GM18498 (cell line): ENCODE results near the gene TMX4.
"Not testable (repeated sequence)": the region's sequence is repeated elsewhere in the genome, so short reads cannot be mapped to it uniquely, and the experiment has no call there.

Experiments used
- ATAC-seq: cut with Tn5 transposase; IDR thresholded peaks from one replicate; pipeline ENCODE4 v1.9.1; 2021; ENCODE audit warnings: mild to moderate bottlenecking, moderate library complexity; ENCODE audit not compliant: unreplicated experiment

TMX4 gene

GRCh38 chr20:8019246-8019997 is at the start of gene TMX4:
TMX4 (minus strand) TSS chr20:8019761; CDS start chr20:8019613, 148 bp downstream.
- peak; percentile 91 for ATAC-seq

GRCh38 chr20:8067082-8067481 is 47.5 kb upstream of the TMX4 start:
- ATAC-seq, result no peak

GRCh38 chr20:8066662-8067061 is 47.1 kb upstream of the TMX4 start:
- no peak for ATAC-seq

GRCh38 chr20:8065691-8066090 is 46.1 kb upstream of the TMX4 start:
- no peak for ATAC-seq

- no peak for ATAC-seq
Measured at GRCh38 chr20:8062756-8063155, 43.2 kb upstream of the TMX4 start.

- no peak for ATAC-seq
Measured at GRCh38 chr20:8061861-8062518, 42.4 kb upstream of the TMX4 start.

GRCh38 chr20:8060977-8061376 is 41.4 kb upstream of the TMX4 start:
- no peak for ATAC-seq

- no peak for ATAC-seq
Measured at GRCh38 chr20:8057871-8058270, 38.3 kb upstream of the TMX4 start.

- no peak for ATAC-seq
Measured at GRCh38 chr20:8055096-8055495, 35.5 kb upstream of the TMX4 start.

GRCh38 chr20:8050157-8050837 is 30.7 kb upstream of the TMX4 start:
- no peak for ATAC-seq

GRCh38 chr20:8049310-8049709 is 29.7 kb upstream of the TMX4 start:
- ATAC-seq, result no peak

- no peak for ATAC-seq
Measured at GRCh38 chr20:8045946-8046345, 26.4 kb upstream of the TMX4 start.

- peak; percentile 81 for ATAC-seq
Measured at GRCh38 chr20:8043687-8044282, 24.2 kb upstream of the TMX4 start.

GRCh38 chr20:8039042-8039441 is 19.5 kb upstream of the TMX4 start:
- ATAC-seq, result peak; percentile 41

- ATAC-seq, result peak; percentile 65
Measured at GRCh38 chr20:8036771-8037170, 17.2 kb upstream of the TMX4 start.

GRCh38 chr20:8033151-8033841 is 13.7 kb upstream of the TMX4 start:
- no peak for ATAC-seq

- no peak for ATAC-seq
Measured at GRCh38 chr20:8032499-8032898, 12.9 kb upstream of the TMX4 start.

GRCh38 chr20:8031539-8031938 is 12.0 kb upstream of the TMX4 start:
- not testable (repeated sequence) for ATAC-seq

GRCh38 chr20:8021541-8022269 is 2.1 kb upstream of the TMX4 start:
- ATAC-seq, result no peak
